Body of pancreas (tissue), 4 donors: ENCODE results near the gene COMMD3.

Source experiments
- POLR2A ChIP-seq, 3 donors: fragments of 450-650 bp; IDR thresholded peaks; one replicate each; pipeline ENCODE4 v1.6.1; 2016; ENCODE audit warnings: antibody characterized with exemption in 3 of 3, mild to moderate bottlenecking in 2 of 3
- TF ChIP-seq, protein P1 (sequence below), 7 experiments: fragments of 450-650 bp in 4 of 7; fragments of 200-600 bp in 3 of 7; sonication (generic) in 3 of 7; IDR thresholded peaks; one replicate each; pipeline ENCODE4 v1.5.1; 2016 to 2019; ENCODE audit warnings: antibody characterized with exemption in 7 of 7

DNA sequence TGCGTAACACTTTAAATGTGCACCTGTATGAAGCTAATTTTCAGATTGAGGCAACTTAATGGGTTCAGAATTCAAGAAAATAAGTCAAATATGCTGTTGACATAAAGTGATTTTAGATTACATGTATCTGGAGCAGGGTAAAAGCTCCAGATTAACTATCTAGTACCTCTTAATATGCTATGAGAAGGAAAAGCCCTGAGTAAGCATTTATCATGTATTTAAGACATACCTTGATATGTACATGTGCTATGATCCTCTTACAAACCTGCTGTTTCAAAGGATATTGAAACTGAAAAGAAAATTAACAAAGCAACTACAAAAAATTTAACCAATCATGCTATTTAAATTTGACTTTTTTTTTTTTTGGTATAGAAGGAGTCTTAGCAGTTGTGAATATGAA is 33.6 kb downstream of the COMMD3 start:
- TF ChIP-seq, protein P1, sequence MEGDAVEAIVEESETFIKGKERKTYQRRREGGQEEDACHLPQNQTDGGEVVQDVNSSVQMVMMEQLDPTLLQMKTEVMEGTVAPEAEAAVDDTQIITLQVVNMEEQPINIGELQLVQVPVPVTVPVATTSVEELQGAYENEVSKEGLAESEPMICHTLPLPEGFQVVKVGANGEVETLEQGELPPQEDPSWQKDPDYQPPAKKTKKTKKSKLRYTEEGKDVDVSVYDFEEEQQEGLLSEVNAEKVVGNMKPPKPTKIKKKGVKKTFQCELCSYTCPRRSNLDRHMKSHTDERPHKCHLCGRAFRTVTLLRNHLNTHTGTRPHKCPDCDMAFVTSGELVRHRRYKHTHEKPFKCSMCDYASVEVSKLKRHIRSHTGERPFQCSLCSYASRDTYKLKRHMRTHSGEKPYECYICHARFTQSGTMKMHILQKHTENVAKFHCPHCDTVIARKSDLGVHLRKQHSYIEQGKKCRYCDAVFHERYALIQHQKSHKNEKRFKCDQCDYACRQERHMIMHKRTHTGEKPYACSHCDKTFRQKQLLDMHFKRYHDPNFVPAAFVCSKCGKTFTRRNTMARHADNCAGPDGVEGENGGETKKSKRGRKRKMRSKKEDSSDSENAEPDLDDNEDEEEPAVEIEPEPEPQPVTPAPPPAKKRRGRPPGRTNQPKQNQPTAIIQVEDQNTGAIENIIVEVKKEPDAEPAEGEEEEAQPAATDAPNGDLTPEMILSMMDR (IDR thresholded peaks at IDR 0.05), result no peak
- no peak for TF ChIP-seq POLR2A (IDR thresholded peaks at IDR 0.05)
